NT2/D1 (cell line): ENCODE data around the gene TSC22D2.

Experiments
- DNase-seq: peaks from one replicate; pipeline ENCODE4 v3.0.0-alpha.2; 2011; ENCODE audit warnings: low read depth, low spot score
- H3K27me3 ChIP-seq: 2 replicates; pipeline ENCODE4 v1.6.0; 2011; ENCODE audit warnings: mild to moderate bottlenecking; ENCODE audit not compliant: insufficient read length, insufficient read depth
- H3K36me3 ChIP-seq: 2 replicates; pipeline ENCODE4 v1.6.1; 2011; ENCODE audit warnings: mild to moderate bottlenecking, low read length, mixed read lengths; ENCODE audit not compliant: insufficient read depth, insufficient read length
- H3K4me1 ChIP-seq: 2 replicates; pipeline ENCODE4 v1.5.1; 2011; ENCODE audit not compliant: insufficient read depth, insufficient read length
- H3K4me3 ChIP-seq: 2 replicates; pipeline ENCODE4 v1.5.1; 2011; ENCODE audit warnings: low read depth; ENCODE audit not compliant: insufficient read length
- H3K9ac ChIP-seq: 2 replicates; pipeline ENCODE4 v1.6.0; 2011; ENCODE audit warnings: low read depth; ENCODE audit not compliant: insufficient read length
- H3K9me3 ChIP-seq: 2 replicates; pipeline ENCODE4 v1.5.1; 2011; ENCODE audit warnings: mild to moderate bottlenecking, low read length; ENCODE audit not compliant: insufficient read depth
- SUZ12 ChIP-seq: IDR thresholded peaks from 2 replicates; pipeline ENCODE4 v1.6.1; 2011; ENCODE audit not compliant: insufficient read length, insufficient read depth; ENCODE audit errors: extremely low read depth
- YY1 ChIP-seq: IDR thresholded peaks from 2 replicates; pipeline ENCODE4 v1.6.1; 2011; ENCODE audit not compliant: insufficient read length, insufficient read depth
- ZNF274 ChIP-seq: IDR thresholded peaks from 2 replicates; pipeline ENCODE4 v1.6.1; 2011; ENCODE audit warnings: mild to moderate bottlenecking, low read depth, low read length

The TSC22D2 gene

DNA sequence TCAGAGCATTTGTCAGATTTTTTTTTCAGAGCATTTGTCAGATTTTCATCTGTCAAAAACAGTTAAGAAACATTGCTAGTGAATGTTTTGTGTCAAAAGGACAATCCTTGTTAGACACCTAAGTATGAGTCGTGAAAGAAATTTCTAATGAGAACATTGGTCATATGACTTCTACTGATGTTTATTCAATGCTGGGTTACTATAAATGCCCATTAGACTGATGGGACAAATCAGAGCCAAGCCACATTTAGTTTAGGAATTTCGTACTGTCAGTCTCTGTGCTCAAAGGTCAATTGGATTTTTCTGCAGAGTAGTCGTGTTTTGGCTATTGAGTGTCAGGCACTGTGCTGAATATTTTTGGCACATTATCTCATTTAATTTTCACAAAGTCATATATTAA lies 31.6 kb downstream of the TSC22D2 start:
- H3K4me3 ChIP-seq = no peak overlapping the region
- H3K9ac ChIP-seq = no peak overlapping the region
- peaks cover 45% of the 10 kb centered on the region for H3K36me3 ChIP-seq
- no peaks in the 10 kb centered on the region for H3K27me3 ChIP-seq
- DNase-seq = no peak
- no peaks in the 10 kb centered on the region for H3K9me3 ChIP-seq
- no peaks in the 10 kb centered on the region for H3K4me1 ChIP-seq
- TF ChIP-seq ZNF274 (no peak), SUZ12 (no peak), YY1 (no peak)

DNA sequence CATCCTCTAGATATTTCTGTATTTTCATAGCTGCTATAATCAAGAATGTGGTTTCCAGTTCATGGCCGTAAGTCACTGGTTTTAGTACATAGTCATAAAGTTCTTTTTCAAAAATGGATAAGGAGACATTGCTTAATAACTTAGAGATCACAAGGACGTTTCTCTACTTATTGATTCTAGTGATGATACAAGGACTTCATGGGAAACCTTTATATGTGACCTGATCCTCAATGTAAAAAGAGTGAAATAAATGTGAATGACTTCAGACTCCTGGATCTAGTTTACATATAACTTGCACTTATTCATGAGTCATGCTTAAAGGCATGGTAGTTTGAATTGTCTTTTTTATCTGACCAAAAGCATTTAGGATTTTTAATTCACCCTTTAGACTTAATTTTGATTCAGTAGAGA lies 35.2 kb downstream of the TSC22D2 start:
- Histone ChIP-seq H3K27me3 (no peaks in the 10 kb centered on the region), H3K9ac (no peak overlapping the region), H3K9me3 (no peaks in the 10 kb centered on the region), H3K4me1 (no peaks in the 10 kb centered on the region), H3K36me3 (peaks cover 45% of the 10 kb centered on the region), H3K4me3 (no peak overlapping the region)
- no peak for TF ChIP-seq ZNF274
- no peak for TF ChIP-seq YY1
- no peak for TF ChIP-seq SUZ12
- DNase-seq = no peak

DNA sequence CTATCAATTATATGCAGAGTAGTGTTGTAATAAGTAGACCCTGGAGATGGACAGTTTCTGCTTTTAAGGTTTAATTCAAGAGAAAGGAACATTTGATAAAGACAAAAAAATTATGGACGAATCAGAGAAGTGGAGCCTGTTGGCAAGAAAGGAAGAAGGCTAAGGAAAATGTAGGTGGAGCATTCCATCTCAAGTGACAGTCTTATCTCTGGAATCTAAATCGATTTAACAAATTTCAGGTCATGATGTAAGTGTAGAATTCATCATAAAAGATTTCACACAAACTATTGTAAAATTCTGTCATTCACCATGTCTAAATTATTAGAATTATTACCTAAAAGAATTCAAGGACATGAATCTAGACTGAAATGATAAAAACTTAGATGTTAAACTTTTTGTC lies 36.3 kb downstream of the TSC22D2 start:
- Histone ChIP-seq H3K9ac (no peak overlapping the region), H3K9me3 (no peaks in the 10 kb centered on the region), H3K4me3 (no peak overlapping the region), H3K27me3 (no peaks in the 10 kb centered on the region), H3K4me1 (no peaks in the 10 kb centered on the region), H3K36me3 (peaks cover 44% of the 10 kb centered on the region)
- no peak for DNase-seq
- TF ChIP-seq ZNF274 = no peak
- TF ChIP-seq SUZ12 = no peak
- TF ChIP-seq YY1 = no peak

GRCh38 chr3:150446470-150446977 lies 38.4 kb downstream of the TSC22D2 start:
- Histone ChIP-seq H3K4me1 (no peaks in the 10 kb centered on the region), H3K9ac (no peak overlapping the region)
- TF ChIP-seq SUZ12 = no peak
- TF ChIP-seq YY1 = no peak
- no peak for TF ChIP-seq ZNF274

DNA sequence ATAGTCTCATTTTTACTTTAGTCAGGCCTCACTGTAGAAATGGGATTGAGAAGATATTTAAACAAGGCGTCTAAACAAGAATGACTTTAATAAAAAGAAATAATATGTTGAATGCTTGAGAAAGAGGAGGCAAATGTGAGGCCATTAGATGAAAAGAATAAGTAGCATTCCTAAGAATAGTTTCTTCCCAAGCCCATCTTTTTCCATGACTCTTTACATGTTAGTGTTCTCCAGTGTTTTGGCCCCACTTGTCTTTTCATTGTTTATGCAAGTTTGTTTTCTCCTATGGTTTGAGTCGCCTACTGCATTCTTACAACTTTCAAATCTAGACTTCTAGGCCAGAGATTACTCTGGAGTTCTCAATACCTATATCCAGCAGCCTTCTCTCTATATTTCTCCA lies 39.0 kb downstream of the TSC22D2 start:
- peaks cover 22% of the 10 kb centered on the region for H3K36me3 ChIP-seq
- H3K9ac ChIP-seq = no peak overlapping the region
- no peaks in the 10 kb centered on the region for H3K4me1 ChIP-seq
- no peak overlapping the region for H3K4me3 ChIP-seq
- H3K9me3 ChIP-seq = no peaks in the 10 kb centered on the region
- no peak for TF ChIP-seq YY1
- no peak for TF ChIP-seq SUZ12
- TF ChIP-seq ZNF274 = no peak
- no peak for DNase-seq
- H3K27me3 ChIP-seq = no peaks in the 10 kb centered on the region

More at GRCh38 chr3:150446470-150446977, 38.4 kb downstream of the TSC22D2 start:
- Histone ChIP-seq H3K27me3 (no peaks in the 10 kb centered on the region), H3K9me3 (no peaks in the 10 kb centered on the region), H3K4me3 (no peak overlapping the region), H3K36me3 (peaks cover 27% of the 10 kb centered on the region)
- DNase-seq = no peak

- Histone ChIP-seq H3K9me3 (no peaks in the 10 kb centered on the region), H3K9ac (no peak overlapping the region), H3K4me1 (no peaks in the 10 kb centered on the region), H3K36me3 (peaks cover 22% of the 10 kb centered on the region), H3K27me3 (no peaks in the 10 kb centered on the region), H3K4me3 (no peak overlapping the region)
- no peak for DNase-seq
- TF ChIP-seq SUZ12 (no peak), YY1 (no peak), ZNF274 (no peak)
These were observed 39.8 kb downstream of the TSC22D2 start for GRCh38 chr3:150447631-150448465.

- H3K36me3 ChIP-seq = peaks cover 18% of the 10 kb centered on the region
- no peak for TF ChIP-seq ZNF274
- TF ChIP-seq YY1 = no peak
- H3K4me3 ChIP-seq = no peak overlapping the region
- DNase-seq = no peak
- H3K4me1 ChIP-seq = no peaks in the 10 kb centered on the region
- H3K27me3 ChIP-seq = no peaks in the 10 kb centered on the region
- H3K9me3 ChIP-seq = no peaks in the 10 kb centered on the region
- H3K9ac ChIP-seq = no peak overlapping the region
These were observed 41.1 kb downstream of the TSC22D2 start for GRCh38 chr3:150449169-150449721.
